NCI-H526 treated with DMSO at 0.1 percent for 48 hours (cell line): ENCODE data around the gene C14orf93.
A peak's percentile ranks its signal among the peaks of the same experiment; 100 is the strongest.

ENCODE experiments used
- DNase-seq: peaks from one replicate; lab custom pipeline; 2025; lab: John Stamatoyannopoulos, UW

C14orf93 gene

GRCh38 chr14:23009939-23010726 lies at the start of gene C14orf93:
Gene C14orf93, minus strand, starts transcription at chr14:23010143. Its CDS starts 11,120 bp downstream, at chr14:22999023.
- DNase-seq, result peak; percentile 64

- DNase-seq, result no peak
Observed at GRCh38 chr14:23058654-23059504, 48.9 kb upstream of the C14orf93 start.

- DNase-seq, result no peak
Observed at GRCh38 chr14:23057757-23058653, 48.1 kb upstream of the C14orf93 start.

GRCh38 chr14:23056956-23057756 lies 47.2 kb upstream of the C14orf93 start, which contains the start of gene CDH24:
Gene CDH24, minus strand, starts transcription at chr14:23057520. Its CDS starts 1,787 bp downstream, at chr14:23055733.
- no peak for DNase-seq

GRCh38 chr14:23056145-23056955 lies 46.4 kb upstream of the C14orf93 start:
- no peak for DNase-seq

GRCh38 chr14:23055621-23056144 lies 45.7 kb upstream of the C14orf93 start:
- no peak for DNase-seq

GRCh38 chr14:23055147-23055550 lies 45.2 kb upstream of the C14orf93 start:
- DNase-seq, result no peak

- no peak for DNase-seq
Observed at GRCh38 chr14:23054000-23054811, 44.3 kb upstream of the C14orf93 start.

GRCh38 chr14:23053426-23053825 lies 43.5 kb upstream of the C14orf93 start:
- no peak for DNase-seq

- DNase-seq, result no peak
Observed at GRCh38 chr14:23052671-23053070, 42.7 kb upstream of the C14orf93 start.

GRCh38 chr14:23052182-23052623 lies 42.3 kb upstream of the C14orf93 start:
- DNase-seq, result no peak

GRCh38 chr14:23051141-23052057 lies 41.5 kb upstream of the C14orf93 start:
- no peak for DNase-seq

- DNase-seq, result no peak
Observed at GRCh38 chr14:23049011-23049410, 39.1 kb upstream of the C14orf93 start.

GRCh38 chr14:23047751-23048693 lies 38.1 kb upstream of the C14orf93 start:
- no peak for DNase-seq

GRCh38 chr14:23047034-23047634 lies 37.2 kb upstream of the C14orf93 start:
- DNase-seq, result no peak
